HG03060 (cell line): ENCODE data around the gene RHEBL1.

Experiments
- ATAC-seq: cut with Tn5 transposase; IDR thresholded peaks from one replicate; pipeline ENCODE4 v1.9.1; 2021; ENCODE audit warnings: low read depth, moderate number of reproducible peaks; ENCODE audit not compliant: unreplicated experiment

RHEBL1 gene

GRCh38 chr12:49038291-49038955 lies 31.4 kb downstream of the RHEBL1 start:
- no peak for ATAC-seq

GRCh38 chr12:49037947-49038237 lies 31.9 kb downstream of the RHEBL1 start:
- no peak for ATAC-seq

GRCh38 chr12:49037111-49037946 lies 32.5 kb downstream of the RHEBL1 start:
- ATAC-seq: no peak

- ATAC-seq: no peak
Observed at GRCh38 chr12:49036029-49036428, 33.8 kb downstream of the RHEBL1 start.

- no peak for ATAC-seq
Observed at GRCh38 chr12:49034286-49034622, 35.5 kb downstream of the RHEBL1 start.

GRCh38 chr12:49033611-49034285 lies 36.0 kb downstream of the RHEBL1 start:
- ATAC-seq: no peak

- ATAC-seq: no peak
Observed at GRCh38 chr12:49032679-49033447, 36.9 kb downstream of the RHEBL1 start.

GRCh38 chr12:49032276-49032675 lies 37.5 kb downstream of the RHEBL1 start:
- no peak for ATAC-seq

- no peak for ATAC-seq
Observed at GRCh38 chr12:49031573-49032161, 38.1 kb downstream of the RHEBL1 start.

- no peak for ATAC-seq
Observed at GRCh38 chr12:49030714-49031572, 38.8 kb downstream of the RHEBL1 start.

GRCh38 chr12:49030119-49030518 lies 39.7 kb downstream of the RHEBL1 start:
- no peak for ATAC-seq

- no peak for ATAC-seq
Observed at GRCh38 chr12:49028666-49029275, 41.0 kb downstream of the RHEBL1 start.

- ATAC-seq: no peak
Observed at GRCh38 chr12:49027846-49028555, 41.8 kb downstream of the RHEBL1 start.

GRCh38 chr12:49026678-49027480 lies 42.9 kb downstream of the RHEBL1 start:
- no peak for ATAC-seq

GRCh38 chr12:49026101-49026500 lies 43.7 kb downstream of the RHEBL1 start:
- ATAC-seq: no peak

GRCh38 chr12:49025463-49025862 lies 44.3 kb downstream of the RHEBL1 start:
- ATAC-seq: no peak

- ATAC-seq: no peak
Observed at GRCh38 chr12:49024543-49024942, 45.2 kb downstream of the RHEBL1 start.

GRCh38 chr12:49023812-49024211 lies 46.0 kb downstream of the RHEBL1 start:
- no peak for ATAC-seq
